BLaER1 (cell line): ENCODE measurements around the gene CDH4.

ENCODE experiments used
- H3K27ac ChIP-seq: shearing (Covaris generic); formaldehyde crosslinking; 2 replicates; pipeline ENCODE4 v1.8.1; 2022
- H3K27me3 ChIP-seq: shearing (Covaris generic); formaldehyde crosslinking; 2 replicates; pipeline ENCODE4 v1.8.1; 2022
- H3K36me3 ChIP-seq: shearing (Covaris generic); formaldehyde crosslinking; 2 replicates; pipeline ENCODE4 v1.8.1; 2022
- H3K4me1 ChIP-seq: shearing (Covaris generic); formaldehyde crosslinking; 2 replicates; pipeline ENCODE4 v1.8.1; 2022
- H3K4me2 ChIP-seq: shearing (Covaris generic); formaldehyde crosslinking; 2 replicates; pipeline ENCODE4 v1.8.1; 2022
- H3K4me3 ChIP-seq: shearing (Covaris generic); formaldehyde crosslinking; 2 replicates; pipeline ENCODE4 v1.8.1; 2022
- H3K9ac ChIP-seq: shearing (Covaris generic); formaldehyde crosslinking; 2 replicates; pipeline ENCODE4 v1.8.1; 2022
- H3K9me3 ChIP-seq: shearing (Covaris generic); formaldehyde crosslinking; 2 replicates; pipeline ENCODE4 v1.8.1; 2022
- H4K20me1 ChIP-seq: shearing (Covaris generic); formaldehyde crosslinking; 2 replicates; pipeline ENCODE4 v1.8.1; 2022
- Cebpa-rat ChIP-seq: shearing (Covaris generic); IDR thresholded peaks from 2 replicates; pipeline ENCODE4 v1.8.1; 2022

The CDH4 gene

DNA sequence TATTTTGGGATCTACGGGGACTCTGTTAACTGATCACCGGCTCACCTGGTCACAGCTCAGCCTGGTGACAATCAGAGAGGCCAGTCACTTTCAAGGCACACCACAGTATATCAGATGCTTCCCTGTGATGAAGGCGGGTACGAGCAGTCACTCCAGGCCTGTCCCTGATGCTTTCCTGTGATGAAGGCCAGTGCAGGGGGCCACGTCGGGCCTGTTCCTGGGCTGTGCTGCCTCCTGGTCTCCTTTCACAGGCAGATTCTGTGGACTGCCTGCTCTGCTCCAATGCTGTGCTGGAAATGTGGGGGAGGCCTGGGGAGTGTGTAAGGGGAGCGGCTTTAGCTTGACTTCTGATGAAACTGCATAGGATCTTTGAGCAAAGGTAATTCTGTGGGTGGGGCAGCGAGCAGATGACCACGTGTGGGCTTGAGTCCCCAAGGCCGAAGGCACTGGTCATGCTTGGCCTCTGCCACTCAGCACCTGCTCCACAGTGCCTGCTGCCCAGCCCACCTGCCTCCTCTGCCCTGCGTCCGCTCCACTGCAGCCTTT is 441.1 kb downstream of the CDH4 start:
- TF ChIP-seq Cebpa-rat = no peak
- H3K27me3 ChIP-seq = no peaks in the 10 kb centered on the region

GRCh38 chr20:61694682-61695081 is 442.6 kb downstream of the CDH4 start:
- H3K9ac ChIP-seq = no peak overlapping the region
- no peaks in the 10 kb centered on the region for H4K20me1 ChIP-seq
- no peak overlapping the region for H3K27ac ChIP-seq
- no peak overlapping the region for H3K4me3 ChIP-seq
- no peak for TF ChIP-seq Cebpa-rat
- H3K27me3 ChIP-seq = no peaks in the 10 kb centered on the region
- no peaks in the 10 kb centered on the region for H3K36me3 ChIP-seq
- no peak overlapping the region for H3K4me2 ChIP-seq
- no peaks in the 10 kb centered on the region for H3K9me3 ChIP-seq
- H3K4me1 ChIP-seq = peaks cover 9% of the 10 kb centered on the region

More for the DNA sequence above, 441.1 kb downstream of the CDH4 start:
- Histone ChIP-seq H4K20me1 (no peaks in the 10 kb centered on the region), H3K36me3 (no peaks in the 10 kb centered on the region), H3K27ac (no peak overlapping the region), H3K4me2 (no peak overlapping the region), H3K9me3 (no peaks in the 10 kb centered on the region), H3K9ac (no peak overlapping the region), H3K4me1 (no peaks in the 10 kb centered on the region), H3K4me3 (no peak overlapping the region)

GRCh38 chr20:61695741-61696140 is 443.7 kb downstream of the CDH4 start:
- Histone ChIP-seq H3K4me1 (peaks cover 14% of the 10 kb centered on the region), H3K27me3 (no peaks in the 10 kb centered on the region), H4K20me1 (no peaks in the 10 kb centered on the region), H3K27ac (no peak overlapping the region), H3K4me2 (no peak overlapping the region), H3K9me3 (no peaks in the 10 kb centered on the region), H3K9ac (no peak overlapping the region), H3K4me3 (no peak overlapping the region), H3K36me3 (no peaks in the 10 kb centered on the region)
- no peak for TF ChIP-seq Cebpa-rat

DNA sequence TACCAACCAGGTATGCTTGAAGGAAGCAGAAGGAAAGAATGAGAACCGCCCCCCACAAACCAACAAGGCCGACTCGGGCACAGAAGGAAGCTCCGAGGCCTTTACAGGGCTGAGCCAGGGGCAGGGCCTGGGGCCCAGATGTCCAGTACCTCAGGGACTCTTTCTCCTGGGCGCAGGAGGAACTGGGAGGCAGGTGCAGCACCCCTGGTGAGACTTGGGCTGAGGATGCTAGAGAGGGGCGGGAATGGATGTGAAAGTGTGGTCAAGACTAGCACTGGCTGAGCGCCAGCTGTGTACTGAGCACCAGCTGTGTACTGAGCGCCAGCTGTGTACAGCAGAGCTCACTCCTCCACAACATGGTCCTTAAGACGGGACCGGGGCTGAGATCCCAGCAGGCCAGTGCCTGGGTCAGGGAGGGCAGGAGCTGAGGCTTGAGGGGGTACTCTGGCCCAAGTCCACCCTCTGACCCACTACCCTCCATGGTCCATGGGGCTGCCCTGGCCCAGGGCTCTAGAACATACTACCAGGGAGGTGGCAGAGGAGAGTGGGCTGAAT is 444.2 kb downstream of the CDH4 start:
- peaks cover 14% of the 10 kb centered on the region for H3K4me1 ChIP-seq
- H3K9ac ChIP-seq = no peak overlapping the region
- no peak for TF ChIP-seq Cebpa-rat
- no peaks in the 10 kb centered on the region for H3K9me3 ChIP-seq
- H3K27ac ChIP-seq = no peak overlapping the region
- no peaks in the 10 kb centered on the region for H3K36me3 ChIP-seq
- H4K20me1 ChIP-seq = no peaks in the 10 kb centered on the region
- no peak overlapping the region for H3K4me3 ChIP-seq
- H3K4me2 ChIP-seq = no peak overlapping the region
- H3K27me3 ChIP-seq = no peaks in the 10 kb centered on the region

DNA sequence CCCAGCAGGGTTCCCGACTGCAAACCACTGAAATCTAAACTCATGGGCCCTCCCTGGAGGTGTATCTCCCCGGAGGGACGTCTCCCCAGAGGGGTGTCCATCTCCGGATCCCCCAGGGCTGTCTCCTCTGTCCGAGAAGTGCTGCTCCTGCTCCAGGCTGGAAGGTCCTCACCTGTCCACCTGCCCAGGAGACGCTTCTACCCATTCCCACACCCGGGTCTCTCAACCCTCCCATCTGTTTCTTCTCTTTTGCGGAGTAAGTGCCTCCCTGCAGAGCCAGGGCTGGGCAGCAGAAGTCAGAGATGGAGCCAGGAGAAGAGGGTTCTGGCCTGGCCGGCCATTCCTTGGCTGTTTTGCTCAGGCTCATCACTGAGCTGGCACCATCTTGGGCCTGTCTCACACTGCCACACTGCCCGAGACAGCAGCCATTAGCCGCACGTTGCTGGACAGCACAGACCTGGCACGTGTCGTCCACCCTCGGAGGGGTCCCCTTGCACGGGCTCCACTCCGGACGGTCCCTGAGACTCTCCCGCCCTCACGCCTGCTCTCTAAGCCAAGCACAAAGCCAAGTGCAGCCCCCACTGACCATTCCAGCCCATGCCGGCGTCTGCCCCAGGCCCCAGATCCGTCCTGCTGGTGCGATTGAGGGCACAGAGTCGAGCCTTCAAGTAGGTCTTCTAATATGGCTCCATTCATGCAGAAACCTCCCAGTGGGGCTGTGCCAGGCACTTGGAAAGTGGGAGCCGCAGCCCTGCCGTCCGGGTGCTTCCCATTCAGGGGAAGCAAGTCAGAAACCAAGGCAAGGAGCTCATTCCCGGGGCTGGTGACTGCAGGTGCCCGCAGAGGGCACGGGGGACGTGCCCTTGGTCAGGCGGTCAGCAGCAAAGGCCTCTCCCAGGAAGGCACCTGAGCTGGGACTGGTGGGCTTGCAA is 445.9 kb downstream of the CDH4 start:
- no peak overlapping the region for H3K4me3 ChIP-seq
- no peaks in the 10 kb centered on the region for H3K27me3 ChIP-seq
- H3K9ac ChIP-seq = no peak overlapping the region
- H4K20me1 ChIP-seq = no peaks in the 10 kb centered on the region
- no peak for TF ChIP-seq Cebpa-rat
- H3K4me1 ChIP-seq = peaks cover 14% of the 10 kb centered on the region
- H3K9me3 ChIP-seq = no peaks in the 10 kb centered on the region
- H3K27ac ChIP-seq = no peak overlapping the region
- H3K36me3 ChIP-seq = no peaks in the 10 kb centered on the region
- no peak overlapping the region for H3K4me2 ChIP-seq

DNA sequence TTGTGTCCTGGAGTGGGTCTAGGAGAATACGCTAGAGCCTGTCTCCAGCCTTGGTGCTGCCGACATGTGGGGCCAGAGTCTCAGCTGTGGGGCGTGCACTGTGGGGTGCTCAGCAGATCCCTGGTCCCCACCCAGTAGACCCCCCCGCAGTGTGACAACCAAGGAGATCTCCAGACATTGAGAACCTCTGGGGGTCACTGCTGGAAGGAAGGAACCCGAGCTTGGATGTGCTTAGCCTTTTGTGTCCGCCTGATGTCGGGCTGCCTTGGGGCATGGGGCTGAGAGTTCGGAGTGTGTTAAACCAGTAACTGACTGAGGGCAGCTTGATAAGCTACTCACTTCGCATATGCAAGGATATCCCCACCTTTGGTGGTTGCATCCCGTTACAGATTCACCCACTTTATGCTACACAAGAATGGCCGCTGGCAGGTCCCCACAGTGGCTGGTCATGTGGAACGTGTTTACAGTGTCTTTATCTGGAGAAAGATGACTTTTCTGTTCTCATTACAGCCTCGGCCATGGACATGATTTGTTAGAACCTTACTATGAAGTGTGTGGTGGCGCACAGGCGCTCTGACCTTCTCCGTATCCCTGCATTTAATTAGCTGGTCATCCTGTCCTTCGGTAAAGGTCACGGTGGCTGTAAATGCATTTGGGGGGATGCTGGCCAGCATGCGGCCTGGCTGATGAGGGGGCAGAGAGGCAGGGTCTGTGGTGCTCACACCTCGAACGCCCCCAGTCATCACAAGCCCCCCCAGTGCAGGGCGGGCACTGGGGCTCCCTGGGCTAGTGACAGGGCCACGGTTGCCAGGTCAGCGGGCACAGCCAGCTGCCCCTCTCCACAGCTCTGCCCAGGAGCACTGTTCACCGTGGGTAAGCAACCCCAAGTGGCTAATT is 446.8 kb downstream of the CDH4 start:
- Histone ChIP-seq H3K9ac (no peak overlapping the region), H3K4me1 (peaks cover 14% of the 10 kb centered on the region), H3K4me2 (peak overlapping the region; percentile 28; the same call in 1 of the 2 replicates), H4K20me1 (no peaks in the 10 kb centered on the region), H3K36me3 (no peaks in the 10 kb centered on the region), H3K4me3 (no peak overlapping the region), H3K27ac (no peak overlapping the region), H3K9me3 (no peaks in the 10 kb centered on the region), H3K27me3 (no peaks in the 10 kb centered on the region)
- no peak for TF ChIP-seq Cebpa-rat

GRCh38 chr20:61699495-61700374 is 447.7 kb downstream of the CDH4 start:
- Histone ChIP-seq H4K20me1 (0 out of 2 replicates have a peak, but pooled peaks cover 2% of the 10 kb centered on the region), H3K27me3 (no peaks in the 10 kb centered on the region), H3K4me3 (no peak overlapping the region), H3K9me3 (no peaks in the 10 kb centered on the region), H3K27ac (no peak overlapping the region), H3K36me3 (no peaks in the 10 kb centered on the region), H3K4me1 (peaks cover 14% of the 10 kb centered on the region), H3K9ac (no peak overlapping the region), H3K4me2 (peak overlapping the region; percentile 28)
- no peak for TF ChIP-seq Cebpa-rat

- no peak overlapping the region for H3K4me3 ChIP-seq
- no peak overlapping the region for H3K4me2 ChIP-seq
- H3K27ac ChIP-seq = no peak overlapping the region
- H4K20me1 ChIP-seq = 0 out of 2 replicates have a peak, but pooled peaks cover 5% of the 10 kb centered on the region
- H3K4me1 ChIP-seq = peaks cover 14% of the 10 kb centered on the region
- H3K9ac ChIP-seq = no peak overlapping the region
- no peak for TF ChIP-seq Cebpa-rat
- H3K9me3 ChIP-seq = no peaks in the 10 kb centered on the region
- no peaks in the 10 kb centered on the region for H3K36me3 ChIP-seq
- H3K27me3 ChIP-seq = no peaks in the 10 kb centered on the region
Observed at GRCh38 chr20:61700595-61701140, 448.6 kb downstream of the CDH4 start.

- H3K27ac ChIP-seq = no peak overlapping the region
- H3K36me3 ChIP-seq = no peaks in the 10 kb centered on the region
- no peak for TF ChIP-seq Cebpa-rat
- no peaks in the 10 kb centered on the region for H3K9me3 ChIP-seq
- no peak overlapping the region for H3K4me2 ChIP-seq
- no peaks in the 10 kb centered on the region for H3K27me3 ChIP-seq
- H3K4me3 ChIP-seq = no peak overlapping the region
- H3K9ac ChIP-seq = no peak overlapping the region
- peaks cover 14% of the 10 kb centered on the region for H3K4me1 ChIP-seq
- 0 out of 2 replicates have a peak, but pooled peaks cover 5% of the 10 kb centered on the region for H4K20me1 ChIP-seq
Observed at GRCh38 chr20:61701401-61701800, 449.3 kb downstream of the CDH4 start.
